RCC 7860 (cell line): ENCODE data around the gene MASP2.
"Not testable (repeated sequence)": the region's sequence is repeated elsewhere in the genome, so short reads cannot be mapped to it uniquely, and the experiment has no call there.

Experiments
- DNase-seq: peaks from one replicate; pipeline ENCODE4 v3.0.0-alpha.2; 2015; ENCODE audit warnings: low spot score
- FAIRE-seq: peaks from 2 replicates; lab custom pipeline; 2012; peaks lifted over from hg19 to GRCh38; lab: Jason Lieb, UNC

Gene MASP2

DNA sequence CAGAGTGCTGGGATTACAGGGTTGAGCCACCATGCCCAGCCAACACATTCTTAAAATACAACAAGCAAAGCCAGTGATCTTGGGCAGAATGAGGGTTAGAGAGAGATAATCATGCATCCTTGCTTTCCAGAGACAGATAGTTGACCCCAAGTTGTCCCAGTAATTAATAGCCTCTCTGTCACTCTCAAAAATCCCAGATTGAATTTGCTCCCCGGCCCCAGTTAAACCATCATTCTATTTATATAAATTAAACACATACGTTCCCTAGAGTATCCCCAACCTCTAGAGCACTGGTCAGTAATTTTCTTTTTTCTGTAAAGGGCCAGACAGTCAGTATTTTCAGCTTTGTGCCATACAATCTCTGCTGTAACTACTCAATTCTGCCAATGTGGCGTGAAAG, 50.9 kb downstream of the MASP2 start:
- FAIRE-seq (no peak), DNase-seq (no peak)

DNA sequence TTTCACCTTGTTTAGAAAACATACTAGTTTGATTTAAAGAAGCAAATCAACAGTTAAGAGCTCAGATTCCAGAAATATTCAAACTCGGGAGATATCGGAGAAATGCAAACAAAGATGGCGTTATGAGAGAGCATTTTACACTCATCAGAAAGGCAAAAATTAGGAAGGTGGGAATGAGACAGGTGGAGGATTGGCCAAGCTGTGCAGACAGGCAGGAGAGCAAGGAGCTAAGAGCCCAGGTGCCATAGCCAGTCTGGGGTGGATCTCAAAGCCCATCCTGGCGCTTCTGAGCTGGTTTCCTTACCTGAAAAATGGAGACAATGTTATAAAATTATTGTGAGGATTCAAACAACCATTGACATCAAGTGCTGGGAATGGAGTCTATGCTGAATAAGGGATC, 54.2 kb downstream of the MASP2 start:
- FAIRE-seq (no peak), DNase-seq (no peak)

DNA sequence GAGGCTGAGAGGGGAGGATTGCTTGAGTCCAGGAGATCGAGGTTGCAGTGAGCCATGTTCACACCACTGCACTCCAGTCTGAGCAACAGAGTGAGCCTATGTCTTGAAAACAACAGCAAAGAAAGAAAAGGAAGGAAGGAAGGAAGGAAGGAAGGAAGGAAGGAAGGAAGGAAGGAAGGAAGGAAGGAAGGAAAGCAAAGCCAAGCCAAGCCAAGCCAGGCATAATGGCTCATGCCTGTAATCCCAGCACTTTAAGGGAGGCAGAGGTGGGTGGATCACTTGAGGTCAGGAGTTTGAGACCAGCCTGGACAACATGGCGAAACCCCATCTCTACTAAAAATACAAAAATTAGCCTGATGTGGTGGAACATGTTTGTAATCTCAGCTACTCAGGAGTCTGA, 55.0 kb downstream of the MASP2 start:
- FAIRE-seq, DNase-seq: not testable (repeated sequence)

DNA sequence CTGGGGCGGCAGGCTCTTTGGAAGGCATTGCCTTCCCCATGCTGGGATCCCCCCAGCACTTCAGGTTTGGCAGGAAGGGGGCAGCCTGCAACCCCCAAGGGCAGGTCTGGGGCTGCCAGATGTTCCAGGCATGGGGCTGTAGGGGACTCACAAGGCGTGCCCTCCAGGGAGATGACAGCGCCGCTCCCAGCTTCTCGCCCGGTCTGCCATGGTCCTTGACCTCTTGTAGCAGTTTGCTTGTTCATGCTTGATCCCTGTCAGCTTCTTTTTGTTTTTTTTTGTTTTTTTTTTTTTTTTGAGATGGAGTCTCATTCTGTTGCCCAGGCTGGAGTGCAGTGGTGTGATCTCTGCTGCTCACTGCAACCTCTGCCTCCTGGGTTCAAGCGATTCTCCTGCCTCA, 56.2 kb downstream of the MASP2 start:
- DNase-seq (no peak), FAIRE-seq (no peak)

DNA sequence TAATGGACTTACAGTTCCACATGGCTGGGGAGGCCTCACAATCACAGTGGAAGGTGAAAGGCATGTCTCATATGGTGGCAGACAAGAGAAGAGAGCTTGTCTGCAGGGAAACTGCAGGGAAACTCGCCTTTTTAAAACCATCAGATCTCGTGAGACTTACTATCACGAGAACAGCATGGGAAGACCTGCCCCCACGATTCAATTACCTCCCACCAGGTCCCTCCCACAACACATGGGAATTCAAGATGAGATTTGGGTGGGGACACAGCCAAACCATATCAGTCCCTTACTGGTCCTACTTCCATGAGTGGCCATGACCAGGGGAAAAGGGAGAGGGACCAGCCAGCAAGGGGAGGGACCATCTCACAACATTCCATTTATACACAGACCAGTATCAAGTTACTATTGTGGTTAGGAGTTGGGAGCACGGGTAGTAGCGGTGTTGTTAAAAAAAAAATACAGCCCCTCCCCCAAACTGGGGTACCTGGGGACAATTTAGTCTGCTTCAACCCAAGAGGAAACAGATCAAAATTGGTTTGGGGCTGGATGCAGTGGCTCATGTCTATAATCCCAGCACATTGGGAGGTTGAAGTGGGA, 57.0 kb downstream of the MASP2 start:
- DNase-seq, FAIRE-seq: not testable (repeated sequence)

DNA sequence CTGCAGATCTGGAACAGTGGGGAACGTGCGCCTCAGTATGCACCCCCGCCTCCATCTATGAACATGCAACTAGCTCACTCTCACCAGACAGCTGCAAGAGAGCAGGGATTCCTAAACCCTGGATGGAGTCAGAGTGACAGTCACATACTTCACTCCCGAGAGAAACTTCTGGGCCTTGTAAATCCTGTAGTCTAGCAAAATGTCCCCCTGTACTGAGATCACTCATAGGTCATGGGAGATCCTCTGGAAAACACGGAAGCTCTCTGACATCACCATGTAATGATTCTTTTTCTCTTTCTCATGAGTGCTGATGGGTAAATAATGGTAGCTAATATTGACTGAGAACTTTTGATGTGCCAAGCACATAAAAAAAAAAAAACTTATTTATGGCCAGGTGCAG, 57.9 kb downstream of the MASP2 start:
- FAIRE-seq = no peak
- DNase-seq = no peak

DNA sequence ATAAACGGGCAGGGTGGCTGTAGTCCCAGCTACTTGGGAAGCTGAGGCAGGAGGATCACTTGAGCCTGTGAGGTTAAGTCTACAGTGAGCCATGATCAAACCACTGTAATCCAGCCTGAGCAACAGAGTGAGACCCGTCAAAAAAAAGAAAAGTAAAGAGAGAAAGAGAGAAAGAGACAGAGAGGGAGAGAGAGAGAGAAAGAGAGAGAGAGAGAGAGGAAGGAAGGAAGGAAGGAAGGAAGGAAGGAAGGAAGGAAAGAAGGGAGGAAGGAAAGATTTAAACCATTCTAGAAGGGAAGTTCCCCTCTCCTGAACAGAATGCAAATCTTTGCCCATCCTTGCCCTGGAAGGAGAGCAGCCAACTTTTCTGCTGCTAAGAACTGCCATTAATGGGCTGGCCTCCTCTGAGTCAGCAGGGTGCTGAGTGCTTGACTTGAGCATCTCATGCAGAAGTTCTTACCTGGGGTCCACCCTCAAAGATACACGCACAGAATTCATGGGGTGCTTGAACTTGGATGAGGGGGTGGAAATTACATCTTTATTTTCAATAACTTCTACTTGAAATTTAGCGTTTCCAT, 59.1 kb downstream of the MASP2 start:
- FAIRE-seq = no peak

DNA sequence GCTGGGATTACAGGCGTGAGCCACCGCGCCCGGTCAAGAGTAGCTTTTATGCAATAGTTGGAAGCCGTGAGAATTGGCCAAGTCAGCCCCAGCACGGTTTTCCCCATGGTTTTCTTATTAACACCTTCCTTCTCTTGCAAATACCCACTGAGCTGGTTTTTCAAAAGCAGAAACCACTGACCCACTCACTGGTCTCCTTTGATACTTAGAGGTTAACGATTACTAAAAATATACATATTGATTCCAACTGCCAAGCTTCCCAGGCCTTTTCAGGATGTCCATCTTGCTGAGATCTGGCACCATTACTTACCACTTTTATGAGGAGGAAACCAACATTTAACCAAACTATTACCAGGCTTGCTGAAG, 60.5 kb downstream of the MASP2 start:
- DNase-seq = no peak
- FAIRE-seq = no peak

More for the DNA sequence above, 59.1 kb downstream of the MASP2 start:
- no peak for DNase-seq

DNA sequence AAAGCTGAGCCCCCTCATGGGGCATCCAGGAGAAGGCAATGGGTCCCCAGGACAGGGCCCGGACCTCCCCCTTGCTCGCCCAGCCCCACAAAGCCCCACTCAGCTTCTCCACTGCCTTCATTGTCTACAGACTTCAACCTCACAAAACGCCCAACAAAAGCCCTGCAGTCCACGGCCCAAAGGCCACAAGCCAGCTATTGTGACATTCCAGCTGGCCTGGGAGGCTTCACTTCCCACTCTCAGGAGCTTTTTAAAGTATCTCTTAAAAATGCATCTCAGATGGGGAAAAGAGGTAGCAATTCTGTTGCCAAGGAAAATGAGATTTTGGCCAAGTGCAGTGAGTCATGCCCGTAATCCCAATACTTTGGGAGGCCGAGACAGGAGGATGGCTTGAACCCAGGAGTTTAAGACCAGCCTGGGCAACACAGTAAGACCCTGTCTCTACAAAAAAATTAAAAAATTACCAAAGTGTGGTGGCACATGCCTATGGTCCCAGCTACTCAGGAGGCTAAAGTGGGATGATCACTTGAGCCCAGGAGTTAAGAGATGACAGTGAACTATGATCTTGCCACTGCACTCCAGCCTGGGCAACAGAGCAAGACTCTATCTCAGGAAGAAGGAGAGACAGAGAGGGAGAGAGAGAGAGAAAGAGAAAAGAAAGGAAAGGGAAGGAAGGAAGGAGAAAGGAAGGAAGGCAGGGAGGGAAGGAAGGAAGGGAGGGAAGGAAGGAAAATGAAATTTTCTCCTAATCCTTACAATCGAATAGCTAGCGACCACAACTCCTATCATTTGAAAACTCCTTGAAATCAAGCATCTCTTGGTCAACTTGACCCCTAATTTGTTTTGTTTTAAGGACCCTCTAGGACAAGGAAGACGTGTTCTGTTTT, 66.0 kb downstream of the MASP2 start:
- no peak for FAIRE-seq
- DNase-seq = no peak

DNA sequence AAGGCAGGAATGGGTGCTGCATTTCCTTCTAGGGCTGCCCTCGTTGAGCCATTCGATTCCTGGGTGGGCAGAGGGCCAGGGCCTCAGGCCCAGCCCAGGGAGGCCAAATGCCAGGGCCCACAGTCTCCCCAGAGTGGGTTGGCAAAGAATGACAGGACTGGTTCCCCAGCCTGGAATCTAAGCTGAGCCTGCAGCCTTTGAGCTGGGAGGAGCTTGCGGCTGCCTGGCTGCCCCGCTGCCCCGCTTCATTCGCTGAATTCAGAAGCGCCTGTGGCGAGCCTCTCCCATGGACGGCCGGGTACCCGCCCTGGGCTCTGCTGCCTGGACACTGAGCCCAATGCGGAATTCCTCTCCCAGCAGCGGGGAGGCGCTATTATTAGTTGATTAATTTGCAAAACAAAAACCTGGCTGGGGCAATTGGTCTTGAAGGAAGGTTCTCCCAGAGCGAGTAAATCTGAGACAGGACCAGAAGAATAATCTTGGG, 66.9 kb downstream of the MASP2 start:
- FAIRE-seq (no peak), DNase-seq (no peak)

DNA sequence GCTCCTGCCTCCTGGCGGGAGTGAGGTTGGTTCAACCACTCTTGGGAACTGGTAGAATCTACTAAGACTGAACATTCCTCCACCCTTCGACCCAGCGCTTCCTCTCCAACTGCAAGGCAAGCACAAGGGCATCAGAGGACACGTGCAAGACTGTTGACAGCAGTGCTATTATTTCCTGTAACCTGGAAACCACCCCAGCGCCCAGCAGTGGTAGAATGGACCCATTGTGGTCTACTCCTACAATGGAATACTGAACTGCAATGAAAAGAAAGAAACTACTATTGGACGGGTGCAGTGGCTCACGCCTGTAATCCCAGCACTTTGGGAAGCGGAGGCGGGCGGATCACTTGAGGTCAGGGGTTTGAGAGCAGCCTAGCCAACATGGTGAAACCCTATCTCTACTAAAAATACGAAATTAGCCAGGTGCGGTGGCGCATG, 67.5 kb downstream of the MASP2 start:
- FAIRE-seq (no peak), DNase-seq (no peak)

DNA sequence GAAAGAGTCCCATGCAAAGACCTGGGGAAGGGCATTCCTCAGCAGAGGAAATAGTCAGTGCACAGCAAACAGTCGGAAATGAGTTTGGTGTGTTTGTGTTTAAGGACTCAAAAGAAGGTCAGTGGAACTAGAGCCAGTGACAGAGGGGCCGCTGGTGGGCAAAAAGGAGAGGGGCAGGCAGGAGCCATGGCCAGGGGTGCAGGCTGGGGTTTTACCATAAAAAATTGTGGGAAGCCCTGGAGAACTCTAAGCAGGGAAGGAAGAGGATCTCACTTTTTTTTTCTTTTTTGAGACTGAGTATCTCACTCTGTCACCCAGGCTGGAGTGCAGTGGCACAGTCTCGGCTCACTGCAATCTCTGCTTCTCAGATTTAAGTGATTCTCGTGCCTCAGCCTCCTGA, 68.3 kb downstream of the MASP2 start:
- FAIRE-seq (no peak), DNase-seq (no peak)
